Vagina (tissue), 2 donors: ENCODE measurements around the gene NUP43. TPM values are rescaled to one million over a fixed set of nuclear protein-coding genes. Genes with fewer than 3 reads are reported as not detected.

Source experiments
- DNase-seq, 2 donors: peaks; one replicate each; pipeline ENCODE4 v3.0.0-alpha.2; 2017; ENCODE audit errors: extremely low spot score in 2 of 2
- H3K27ac ChIP-seq: fragments of 200-600 bp; sonication (generic); one replicate; pipeline ENCODE4 v1.5.1; 2019
- H3K27me3 ChIP-seq: fragments of 200-600 bp; sonication (generic); one replicate; pipeline ENCODE4 v1.5.1; 2019
- H3K36me3 ChIP-seq, 2 donors: fragments of 200-600 bp; sonication (generic); one replicate each; pipeline ENCODE4 v1.5.1; 2017 to 2019
- H3K4me1 ChIP-seq: fragments of 200-600 bp; sonication (generic); one replicate; pipeline ENCODE4 v1.5.1; 2019
- H3K4me3 ChIP-seq, 2 donors: fragments of 200-600 bp; sonication (generic); 1 replicate in 1 of 2; 2 replicates in 1 of 2; pipeline ENCODE4 v1.5.1; 2016 to 2019
- H3K9me3 ChIP-seq: fragments of 200-600 bp; sonication (generic); one replicate; pipeline ENCODE4 v1.5.1; 2019
- CTCF ChIP-seq, 3 experiments: fragments of 450-650 bp in 2 of 3; fragments of 200-600 bp in 1 of 3; sonication (generic) in 1 of 3; IDR thresholded peaks; one replicate each; pipeline ENCODE4 v1.5.1; 2017 to 2019; ENCODE audit warnings: antibody characterized with exemption in 3 of 3, mild to moderate bottlenecking in 2 of 3, moderate library complexity in 2 of 3
- POLR2A ChIP-seq, 2 donors: fragments of 450-650 bp; IDR thresholded peaks; one replicate each; pipeline ENCODE4 v1.6.1; 2017; ENCODE audit warnings: antibody characterized with exemption in 2 of 2, mild to moderate bottlenecking in 2 of 2, moderate library complexity in 2 of 2
- POLR2AphosphoS5 ChIP-seq, 2 donors: sonication (generic); formaldehyde crosslinking; IDR thresholded peaks; one replicate each; pipeline ENCODE4 v1.9.0; 2017; ENCODE audit warnings: antibody characterized with exemption in 2 of 2, mild to moderate bottlenecking in 2 of 2, low read depth in 1 of 2; ENCODE audit not compliant: insufficient read depth in 1 of 2
- intact Hi-C: fragments of 100-400 bp; cut with DNase I; formaldehyde crosslinking; loops from one replicate; pipeline ENCODE4 v1.15.1; 2023
- total RNA-seq: library from RNA; depleted of rRNA; stranded (reverse); fragments of >200 nt; gene quantifications from one replicate; pipeline ENCODE4 v1.2.3, GENCODE V29; 2016

NUP43 gene
- total RNA-seq, 1 donor from 2014 or later, result 25.0 TPM

GRCh38 chr6:149766156-149766769 lies 19.9 kb upstream of the NUP43 start:
- intact Hi-C loops, result no loop called here
- TF ChIP-seq POLR2A (IDR thresholded peaks at IDR 0.05) (no peak), CTCF (IDR thresholded peaks at IDR 0.05) (no peak), POLR2AphosphoS5 (IDR thresholded peaks at IDR 0.05; ENCODE audit: insufficient read depth in 1 of 2, low read depth in 1 of 2) (no peak)

GRCh38 chr6:149763866-149764265 lies 17.5 kb upstream of the NUP43 start:
- Histone ChIP-seq H3K27me3 (no peaks in the 10 kb centered on the region), H3K4me1 (no peaks in the 10 kb centered on the region), H3K9me3 (no peaks in the 10 kb centered on the region), H3K27ac (no peak overlapping the region), H3K36me3 (peaks cover 0 to 13% of the 10 kb centered on the region in 2 donors), H3K4me3 (no peak overlapping the region)
- no peak for TF ChIP-seq CTCF (IDR thresholded peaks at IDR 0.05)
- no peak for TF ChIP-seq POLR2AphosphoS5 (IDR thresholded peaks at IDR 0.05; ENCODE audit: insufficient read depth in 1 of 2, low read depth in 1 of 2)
- TF ChIP-seq POLR2A (IDR thresholded peaks at IDR 0.05), result no peak
- intact Hi-C loops, result no loop called here
- DNase-seq, result no peak

More at GRCh38 chr6:149766156-149766769, 19.9 kb upstream of the NUP43 start:
- peaks cover 0 to 13% of the 10 kb centered on the region in 2 donors for H3K36me3 ChIP-seq
- no peaks in the 10 kb centered on the region for H3K4me1 ChIP-seq
- no peaks in the 10 kb centered on the region for H3K27me3 ChIP-seq
- no peak for DNase-seq
- H3K27ac ChIP-seq, result no peak overlapping the region
- no peak overlapping the region for H3K4me3 ChIP-seq
- no peaks in the 10 kb centered on the region for H3K9me3 ChIP-seq

- no peak overlapping the region for H3K4me3 ChIP-seq
Observed at GRCh38 chr6:149761438-149761837, 15.1 kb upstream of the NUP43 start.

GRCh38 chr6:149756261-149756636 lies 9.9 kb upstream of the NUP43 start:
- peaks cover 17% of the 10 kb centered on the region for H3K4me1 ChIP-seq
- DNase-seq, result no peak

More at GRCh38 chr6:149761438-149761837, 15.1 kb upstream of the NUP43 start:
- intact Hi-C loops, result no loop called here
- Histone ChIP-seq H3K27ac (no peak overlapping the region), H3K36me3 (peaks cover 0 to 3% of the 10 kb centered on the region in 2 donors), H3K4me1 (no peaks in the 10 kb centered on the region), H3K9me3 (no peaks in the 10 kb centered on the region), H3K27me3 (no peaks in the 10 kb centered on the region)
- no peak for TF ChIP-seq POLR2AphosphoS5 (IDR thresholded peaks at IDR 0.05; ENCODE audit: insufficient read depth in 1 of 2, low read depth in 1 of 2)
- TF ChIP-seq POLR2A (IDR thresholded peaks at IDR 0.05), result no peak
- TF ChIP-seq CTCF (IDR thresholded peaks at IDR 0.05), result no peak
- no peak for DNase-seq

More at GRCh38 chr6:149756261-149756636, 9.9 kb upstream of the NUP43 start:
- Histone ChIP-seq H3K4me3 (no peak overlapping the region), H3K9me3 (no peaks in the 10 kb centered on the region), H3K36me3 (no peaks in the 10 kb centered on the region), H3K27me3 (no peaks in the 10 kb centered on the region), H3K27ac (no peak overlapping the region)
- intact Hi-C loops, result no loop called here
- TF ChIP-seq POLR2A (IDR thresholded peaks at IDR 0.05) (no peak), CTCF (IDR thresholded peaks at IDR 0.05) (no peak), POLR2AphosphoS5 (IDR thresholded peaks at IDR 0.05; ENCODE audit: insufficient read depth in 1 of 2, low read depth in 1 of 2) (no peak)
